SK-N-SH (cell line): ENCODE measurements around the gene NFASC.

Source experiments
- CTCF ChIP-seq: fragments of 200-600 bp; sonication (generic); IDR thresholded peaks from 2 replicates; pipeline ENCODE4 v1.6.1; 2017; ENCODE audit warnings: antibody characterized with exemption, mild to moderate bottlenecking, moderate library complexity
- RAD21 ChIP-seq: IDR thresholded peaks from 2 replicates; pipeline ENCODE4 v1.6.1; 2012; ENCODE audit warnings: mild to moderate bottlenecking, low read length

- TF ChIP-seq CTCF = no peak
- TF ChIP-seq RAD21 = no peak
Observed at GRCh38 chr1:205016075-205016474, 145.4 kb downstream of the NFASC start.
